ENCODE results near the gene FCER1G. TPM values are rescaled to one million over a fixed set of nuclear protein-coding genes. Genes with fewer than 3 reads are reported as not detected.

FCER1G gene
- total and polyA plus RNA-seq, 7 donors = 14.4 to 243 (median 77.7) TPM

- peaks cover 0 to 30% (median 25%) of the 10 kb centered on the region in 4 donors for H3K4me1 ChIP-seq
- 70 to 76% methylated on average over 3 of the region's 3 CpGs for WGBS, 2 donors
- H3K27me3 ChIP-seq = no peaks in the 10 kb centered on the region
- no peaks in the 10 kb centered on the region for H3K9me3 ChIP-seq
- TF ChIP-seq EP300 (IDR thresholded peaks at IDR 0.05) (no peak), POLR2A (IDR thresholded peaks at IDR 0.05) (no peak)
- TF ChIP-seq, protein P1, sequence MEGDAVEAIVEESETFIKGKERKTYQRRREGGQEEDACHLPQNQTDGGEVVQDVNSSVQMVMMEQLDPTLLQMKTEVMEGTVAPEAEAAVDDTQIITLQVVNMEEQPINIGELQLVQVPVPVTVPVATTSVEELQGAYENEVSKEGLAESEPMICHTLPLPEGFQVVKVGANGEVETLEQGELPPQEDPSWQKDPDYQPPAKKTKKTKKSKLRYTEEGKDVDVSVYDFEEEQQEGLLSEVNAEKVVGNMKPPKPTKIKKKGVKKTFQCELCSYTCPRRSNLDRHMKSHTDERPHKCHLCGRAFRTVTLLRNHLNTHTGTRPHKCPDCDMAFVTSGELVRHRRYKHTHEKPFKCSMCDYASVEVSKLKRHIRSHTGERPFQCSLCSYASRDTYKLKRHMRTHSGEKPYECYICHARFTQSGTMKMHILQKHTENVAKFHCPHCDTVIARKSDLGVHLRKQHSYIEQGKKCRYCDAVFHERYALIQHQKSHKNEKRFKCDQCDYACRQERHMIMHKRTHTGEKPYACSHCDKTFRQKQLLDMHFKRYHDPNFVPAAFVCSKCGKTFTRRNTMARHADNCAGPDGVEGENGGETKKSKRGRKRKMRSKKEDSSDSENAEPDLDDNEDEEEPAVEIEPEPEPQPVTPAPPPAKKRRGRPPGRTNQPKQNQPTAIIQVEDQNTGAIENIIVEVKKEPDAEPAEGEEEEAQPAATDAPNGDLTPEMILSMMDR (IDR thresholded peaks at IDR 0.05) = no peak
- no peak overlapping the region for H3K4me3 ChIP-seq
- no peak for DNase-seq
- intact Hi-C loops (cut with DNase I) = loop anchor here (5.0 kb wide), 1 partner anchor 77 kb away; the partner anchor contains the start of gene MPZ
- peaks cover 7 to 34% (median 23%) of the 10 kb centered on the region in 4 donors for H3K36me3 ChIP-seq
- no peak overlapping the region for H3K27ac ChIP-seq
Observed at GRCh38 chr1:161229896-161230295, 14.8 kb downstream of the FCER1G start.

DNA sequence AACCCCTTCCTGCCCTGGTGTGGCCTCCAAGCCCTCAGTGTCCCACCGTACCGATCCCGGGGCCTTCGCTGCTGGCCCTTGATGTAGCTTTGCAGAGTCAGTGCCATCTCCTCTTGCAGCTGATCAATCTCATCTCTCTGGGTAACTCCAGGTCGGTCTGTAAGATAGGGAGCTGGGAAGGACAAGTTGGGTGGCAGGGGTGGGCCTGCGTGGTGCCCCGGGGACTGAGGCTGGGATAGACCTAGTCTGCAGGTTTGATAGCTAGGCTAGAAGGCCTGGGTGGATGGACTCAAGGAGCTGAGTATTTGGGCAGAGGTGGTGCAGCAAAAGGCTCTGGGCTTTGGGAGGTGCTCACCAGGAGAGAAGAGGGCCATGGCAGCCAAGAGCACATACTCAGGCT is 15.7 kb downstream of the FCER1G start:
- peaks cover 0 to 24% (median 20%) of the 10 kb centered on the region in 4 donors for H3K4me1 ChIP-seq
- TF ChIP-seq POLR2A (IDR thresholded peaks at IDR 0.05) = no peak
- TF ChIP-seq, protein P1 (IDR thresholded peaks at IDR 0.05) = no peak
- TF ChIP-seq POLR2AphosphoS5 (IDR thresholded peaks at IDR 0.05) = no peak
- TF ChIP-seq EP300 (IDR thresholded peaks at IDR 0.05) = no peak
- intact Hi-C loops (cut with DNase I) = no loop called here
- H3K4me3 ChIP-seq = no peak overlapping the region
- H3K9me3 ChIP-seq = no peaks in the 10 kb centered on the region
- DNase-seq = no peak
- 96 to 97% methylated on average over 7 of the region's 7 CpGs for WGBS, 2 donors
- H3K27ac ChIP-seq = no peak overlapping the region
- no peaks in the 10 kb centered on the region for H3K27me3 ChIP-seq
- peaks cover 7 to 34% (median 23%) of the 10 kb centered on the region in 4 donors for H3K36me3 ChIP-seq

- TF ChIP-seq EP300 (IDR thresholded peaks at IDR 0.05) (no peak), POLR2A (IDR thresholded peaks at IDR 0.05) (no peak), POLR2AphosphoS5 (IDR thresholded peaks at IDR 0.05) (no peak)
- TF ChIP-seq, protein P1 (IDR thresholded peaks at IDR 0.05) = no peak
- no peaks in the 10 kb centered on the region for H3K27me3 ChIP-seq
- no peak overlapping the region for H3K27ac ChIP-seq
- H3K4me3 ChIP-seq = no peak overlapping the region
- H3K4me1 ChIP-seq = peaks cover 0 to 2% (median under 1%) of the 10 kb centered on the region in 4 donors
- 86 to 87% methylated on average over 9 of the region's 9 CpGs for WGBS, 2 donors
- no peak for DNase-seq
- no peaks in the 10 kb centered on the region for H3K9me3 ChIP-seq
- intact Hi-C loops (cut with DNase I) = no loop called here
- H3K36me3 ChIP-seq = peaks cover 7 to 31% (median 21%) of the 10 kb centered on the region in 4 donors
Observed at GRCh38 chr1:161233102-161233501, 18.0 kb downstream of the FCER1G start.

DNA sequence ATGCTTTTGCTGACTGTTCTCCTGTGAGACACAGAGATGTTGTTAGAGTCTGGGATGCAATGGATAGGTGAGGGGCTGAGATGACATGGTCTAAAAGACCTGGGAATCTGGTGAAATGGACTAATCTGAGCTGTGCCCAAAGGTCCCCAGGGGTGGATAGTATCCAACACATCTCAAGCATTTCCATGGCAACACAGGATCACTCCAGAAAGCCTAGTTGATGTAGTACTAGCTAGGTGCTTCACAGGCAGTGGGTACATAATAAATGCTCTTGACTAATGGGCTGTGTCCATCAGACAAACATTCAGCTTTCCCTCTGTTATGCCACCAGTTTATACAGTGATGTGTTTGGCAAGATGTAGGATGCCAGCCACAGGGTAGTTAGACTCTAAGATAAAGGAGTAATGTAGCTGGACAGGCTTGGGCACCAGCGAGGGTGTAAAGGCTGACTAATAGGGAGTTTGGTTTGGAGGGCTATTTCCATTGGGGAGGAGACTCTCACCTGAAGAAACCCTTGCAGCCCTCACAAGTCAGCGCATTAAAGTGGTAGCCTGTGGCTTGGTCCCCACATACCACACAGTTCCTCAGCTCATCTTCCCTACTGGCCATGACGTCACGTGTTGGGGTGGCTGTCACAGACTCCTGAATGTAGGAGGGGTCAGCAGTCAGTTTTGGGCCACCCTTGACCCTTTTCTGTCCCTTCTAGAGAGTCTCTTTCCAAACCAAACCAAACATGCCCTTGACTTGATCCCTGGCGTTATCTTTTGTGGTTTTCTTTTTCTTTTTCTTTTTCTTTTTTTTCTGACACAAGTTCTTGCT is 21.1 kb downstream of the FCER1G start:
- Histone ChIP-seq H3K27ac (no peak overlapping the region), H3K27me3 (no peaks in the 10 kb centered on the region), H3K36me3 (peaks cover 0 to 2% (median 0%) of the 10 kb centered on the region in 4 donors), H3K4me1 (no peaks in the 10 kb centered on the region), H3K4me3 (no peak overlapping the region), H3K9me3 (no peaks in the 10 kb centered on the region)
- intact Hi-C loops (cut with DNase I) = no loop called here
- TF ChIP-seq, protein P1 (IDR thresholded peaks at IDR 0.05) = no peak
- TF ChIP-seq POLR2A (IDR thresholded peaks at IDR 0.05) = no peak
- no peak for TF ChIP-seq EP300 (IDR thresholded peaks at IDR 0.05)
- TF ChIP-seq POLR2AphosphoS5 (IDR thresholded peaks at IDR 0.05) = no peak
- DNase-seq = no peak
- WGBS, 2 donors = 83% methylated on average over 5 of the region's 5 CpGs

Measured in sigmoid colon (tissue), 7 donors.